Transverse colon (tissue), 4 donors: ENCODE data around the gene IFTAP. TPM values are rescaled to one million over a fixed set of nuclear protein-coding genes. Genes with fewer than 3 reads are reported as not detected.
"Not testable (repeated sequence)": the region's sequence is repeated elsewhere in the genome, so short reads cannot be mapped to it uniquely, and the experiment has no call there.

ENCODE experiments used
- DNase-seq: peaks from one replicate; pipeline ENCODE4 v3.0.0-alpha.2; 2019
- H3K27ac ChIP-seq, 4 donors: fragments of 200-600 bp; sonication (generic); 2 replicates each; pipeline ENCODE4 v1.5.1; 2016 to 2018; ENCODE audit warnings: inconsistent platforms in 4 of 4
- H3K27me3 ChIP-seq: fragments of 200-600 bp; sonication (generic); 2 replicates; pipeline ENCODE4 v1.5.1; 2017; ENCODE audit warnings: inconsistent platforms
- H3K36me3 ChIP-seq, 4 donors: fragments of 200-600 bp; sonication (generic); 2 replicates each; pipeline ENCODE4 v1.5.1; 2017 to 2019; ENCODE audit warnings: inconsistent platforms in 4 of 4
- H3K4me1 ChIP-seq, 4 donors: fragments of 200-600 bp; sonication (generic); 2 replicates each; pipeline ENCODE4 v1.5.1; 2017 to 2020; ENCODE audit warnings: inconsistent platforms in 4 of 4
- H3K4me3 ChIP-seq, 4 donors: fragments of 200-600 bp; sonication (generic); 1 replicate in 1 of 4; 2 replicates in 3 of 4; pipeline versions ENCODE4 v1.5.1 to v1.6.1; 2017 to 2019; ENCODE audit warnings: inconsistent platforms in 4 of 4
- H3K9me3 ChIP-seq, 2 donors: fragments of 200-600 bp; sonication (generic); 2 replicates each; pipeline ENCODE4 v1.5.1; 2017 to 2019; ENCODE audit warnings: inconsistent platforms in 2 of 2
- EP300 ChIP-seq: sonication (generic); formaldehyde crosslinking; IDR thresholded peaks from one replicate; pipeline ENCODE4 v1.6.1; 2017; ENCODE audit warnings: antibody characterized with exemption, low read depth
- POLR2A ChIP-seq: fragments of 450-650 bp; IDR thresholded peaks from one replicate; pipeline ENCODE4 v1.6.1; 2016; ENCODE audit warnings: antibody characterized with exemption, mild to moderate bottlenecking, moderate library complexity
- POLR2AphosphoS5 ChIP-seq, 3 donors: sonication (generic); formaldehyde crosslinking; IDR thresholded peaks; one replicate each; pipeline ENCODE4 v1.6.1; 2016; ENCODE audit warnings: antibody characterized with exemption in 3 of 3
- WGBS, 2 donors: methylation state at CpG; one replicate each; pipeline ENCODE4 v1.1.5; 2018; ENCODE audit warnings: low coverage in 1 of 2; 5-methylcytosine and 5-hydroxymethylcytosine counted together
- in situ Hi-C, 4 donors: fragments of 200-750 bp; cut with MboI; loops; one replicate each; pipeline versions ENCODE4 v1.15.0 to v1.15.1; 2017; ENCODE audit warnings: low sequenced_read_pairs in 3 of 4, low pct_ligation_motif_present in 1 of 4, low pct_unique_long_range_greater_than_20kb in 1 of 4
- intact Hi-C: fragments of 100-400 bp; cut with DNase I; formaldehyde crosslinking; loops from one replicate; pipeline ENCODE4 v1.15.1; 2023; ENCODE audit warnings: low total_unique reads
- total RNA-seq, 4 donors: library from RNA; depleted of rRNA; stranded (reverse); fragments of >200 nt; gene quantifications; one replicate each; pipeline ENCODE4 v1.1.0, GENCODE V29; 2016
- TF ChIP-seq, protein P1 (sequence below), 5 experiments: fragments of 200-600 bp in 3 of 5; fragments of 450-650 bp in 2 of 5; sonication (generic) in 3 of 5; IDR thresholded peaks; 1 replicate in 2 of 5; 2 replicates in 3 of 5; pipeline ENCODE4 v1.5.1; 2016 to 2017; ENCODE audit warnings: antibody characterized with exemption in 5 of 5, inconsistent platforms in 3 of 5, mild to moderate bottlenecking in 2 of 5, moderate library complexity in 1 of 5

Gene IFTAP
- total RNA-seq, 4 donors from 2014 or later = 11.5 to 76.3 (median 16.0) TPM

- no peak for DNase-seq
- in situ Hi-C loops = no loop called here
- 82 to 85% methylated on average over 3 to 6 of the region's 6 CpGs for WGBS, 2 donors
These were observed 63.4 kb downstream of the IFTAP start for GRCh38 chr11:36657610-36658267.

DNA sequence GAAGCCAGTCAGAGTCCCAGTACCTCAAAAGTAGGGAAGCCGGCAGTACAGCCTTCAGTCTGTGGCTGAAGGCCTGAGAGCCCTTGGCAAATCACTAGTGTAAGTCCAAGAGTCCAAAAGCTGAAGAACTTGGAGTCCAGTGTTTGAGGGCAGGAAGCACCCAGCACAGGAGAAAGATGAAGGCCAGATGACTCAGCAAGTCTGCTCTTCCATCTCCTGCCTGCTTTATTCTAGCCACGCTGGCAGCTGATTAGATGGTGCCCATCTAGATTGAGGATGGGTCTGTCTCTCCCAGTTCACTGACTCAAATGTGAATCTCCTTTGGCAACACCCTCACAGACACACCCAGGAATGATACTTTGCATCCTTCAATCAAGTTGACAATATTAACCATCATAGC, 67.1 kb downstream of the IFTAP start:
- H3K36me3 ChIP-seq, DNase-seq, in situ Hi-C loops, H3K4me1 ChIP-seq, H3K27me3 ChIP-seq, intact Hi-C loops, H3K9me3 ChIP-seq, H3K4me3 ChIP-seq, H3K27ac ChIP-seq: not testable (repeated sequence)
- WGBS, 2 donors = 100% methylated on average over 1 to 2 of the region's 2 CpGs

More at GRCh38 chr11:36657610-36658267, 63.4 kb downstream of the IFTAP start:
- no peak overlapping the region for H3K4me3 ChIP-seq
- H3K36me3 ChIP-seq = peaks cover 0 to 7% (median under 1%) of the 10 kb centered on the region in 4 donors
- intact Hi-C loops = no loop called here
- no peak overlapping the region for H3K27ac ChIP-seq
- no peaks in the 10 kb centered on the region for H3K27me3 ChIP-seq
- peaks cover 0 to 9% of the 10 kb centered on the region in 2 donors for H3K9me3 ChIP-seq
- TF ChIP-seq, protein P1, sequence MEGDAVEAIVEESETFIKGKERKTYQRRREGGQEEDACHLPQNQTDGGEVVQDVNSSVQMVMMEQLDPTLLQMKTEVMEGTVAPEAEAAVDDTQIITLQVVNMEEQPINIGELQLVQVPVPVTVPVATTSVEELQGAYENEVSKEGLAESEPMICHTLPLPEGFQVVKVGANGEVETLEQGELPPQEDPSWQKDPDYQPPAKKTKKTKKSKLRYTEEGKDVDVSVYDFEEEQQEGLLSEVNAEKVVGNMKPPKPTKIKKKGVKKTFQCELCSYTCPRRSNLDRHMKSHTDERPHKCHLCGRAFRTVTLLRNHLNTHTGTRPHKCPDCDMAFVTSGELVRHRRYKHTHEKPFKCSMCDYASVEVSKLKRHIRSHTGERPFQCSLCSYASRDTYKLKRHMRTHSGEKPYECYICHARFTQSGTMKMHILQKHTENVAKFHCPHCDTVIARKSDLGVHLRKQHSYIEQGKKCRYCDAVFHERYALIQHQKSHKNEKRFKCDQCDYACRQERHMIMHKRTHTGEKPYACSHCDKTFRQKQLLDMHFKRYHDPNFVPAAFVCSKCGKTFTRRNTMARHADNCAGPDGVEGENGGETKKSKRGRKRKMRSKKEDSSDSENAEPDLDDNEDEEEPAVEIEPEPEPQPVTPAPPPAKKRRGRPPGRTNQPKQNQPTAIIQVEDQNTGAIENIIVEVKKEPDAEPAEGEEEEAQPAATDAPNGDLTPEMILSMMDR (IDR thresholded peaks at IDR 0.05) = no peak
- no peak for TF ChIP-seq EP300
- TF ChIP-seq POLR2A = no peak
- TF ChIP-seq POLR2AphosphoS5 (IDR thresholded peaks at IDR 0.05) = no peak
- no peaks in the 10 kb centered on the region for H3K4me1 ChIP-seq

GRCh38 chr11:36672815-36673450, 78.6 kb downstream of the IFTAP start:
- intact Hi-C loops (no loop called here), in situ Hi-C loops (loop anchor here in 3 of 4 donors (10.0 kb wide), 2 partner anchors 98 to 108 kb away; partner anchors contain the start of gene RAG1 (in 2 of the 3))
- H3K4me3 ChIP-seq = no peak overlapping the region
- H3K4me1 ChIP-seq = no peaks in the 10 kb centered on the region
- H3K27ac ChIP-seq = no peak overlapping the region
- H3K36me3 ChIP-seq = no peaks in the 10 kb centered on the region
- no peaks in the 10 kb centered on the region for H3K9me3 ChIP-seq
- H3K27me3 ChIP-seq = no peaks in the 10 kb centered on the region
- TF ChIP-seq EP300 = no peak
- no peak for TF ChIP-seq POLR2AphosphoS5 (IDR thresholded peaks at IDR 0.05)
- TF ChIP-seq, protein P1 (IDR thresholded peaks at IDR 0.05) = peak; percentile 64 to 88 (median 86)
- TF ChIP-seq POLR2A = no peak
- WGBS, 2 donors = 31 to 53% methylated on average over 4 to 5 of the region's 5 CpGs
- no peak for DNase-seq

DNA sequence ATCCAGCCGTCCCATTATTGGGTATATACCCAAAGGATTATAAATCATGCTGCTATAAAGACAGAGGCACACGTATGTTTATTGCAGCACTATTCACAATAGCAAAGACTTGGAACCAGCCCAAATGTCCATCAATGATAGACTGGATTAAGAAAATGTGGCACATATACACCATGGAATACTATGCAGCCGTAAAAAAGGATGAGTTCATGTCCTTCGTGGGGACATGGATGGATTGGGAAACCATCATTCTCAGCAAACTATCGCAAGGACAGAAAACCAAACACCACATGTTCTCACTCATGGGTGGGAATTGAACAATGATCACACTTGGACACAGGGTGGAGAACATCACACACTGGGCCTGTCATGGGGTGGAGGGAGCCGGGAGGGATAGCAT, 85.2 kb downstream of the IFTAP start:
- not testable (repeated sequence) for H3K9me3 ChIP-seq, DNase-seq, H3K27me3 ChIP-seq, H3K4me1 ChIP-seq, H3K36me3 ChIP-seq, H3K4me3 ChIP-seq, H3K27ac ChIP-seq
- in situ Hi-C loops = loop anchor here in 3 of 4 donors (10.0 kb wide), 2 partner anchors 105 to 115 kb away; partner anchors contain the start of gene RAG1 (in 2 of the 3)
- intact Hi-C loops = loop anchor here (2.0 kb wide), 1 partner anchor 25 kb away; no protein-coding TSS in a partner anchor
- WGBS, 2 donors = 84 to 100% methylated on average over 4 to 6 of the region's 6 CpGs

- no peak for DNase-seq
- H3K27ac ChIP-seq = no peak overlapping the region
- intact Hi-C loops = no loop called here
- no peaks in the 10 kb centered on the region for H3K9me3 ChIP-seq
- WGBS, 2 donors = 79 to 100% methylated on average over 1 of the region's 1 CpG
- TF ChIP-seq POLR2A (no peak), POLR2AphosphoS5 (IDR thresholded peaks at IDR 0.05) (no peak)
- peaks cover 0 to 7% (median 2%) of the 10 kb centered on the region in 4 donors for H3K4me1 ChIP-seq
- H3K4me3 ChIP-seq = no peak overlapping the region
- no peaks in the 10 kb centered on the region for H3K27me3 ChIP-seq
- no peaks in the 10 kb centered on the region for H3K36me3 ChIP-seq
- in situ Hi-C loops = no loop called here
These were observed 89.5 kb downstream of the IFTAP start for GRCh38 chr11:36683818-36684217.
